Measurements from ENCODE around the gene ADGRV1.
A peak's percentile ranks its signal among the peaks of the same experiment; 100 is the strongest.

The ADGRV1 gene

GRCh38 chr5:90547072-90547536, 11.5 kb upstream of the ADGRV1 start (continued):
- TF ChIP-seq ZNF280D (tag by site-specific recombination; IDR thresholded peaks at IDR 0.05) (no peak), ZFP41 (tag by site-specific recombination; IDR thresholded peaks at IDR 0.05; ENCODE audit: borderline replicate concordance) (no peak), ZNF513 (tag by site-specific recombination; IDR thresholded peaks at IDR 0.05) (no peak), ELK4 (IDR thresholded peaks at IDR 0.05; ENCODE audit: borderline replicate concordance, low read depth, low read length) (no peak), ZNF704 (tag by site-specific recombination; IDR thresholded peaks at IDR 0.05) (no peak), ZNF16 (tag by site-specific recombination; IDR thresholded peaks at IDR 0.05; ENCODE audit: low read depth) (no peak), ZNF621 (tag by site-specific recombination; IDR thresholded peaks at IDR 0.05) (no peak), ZNF302 (tag by site-specific recombination; IDR thresholded peaks at IDR 0.05; ENCODE audit: low read depth) (no peak), ZNF473 (tag by site-specific recombination; IDR thresholded peaks at IDR 0.05) (no peak), ZNF692 (tag by site-specific recombination; IDR thresholded peaks at IDR 0.05) (peak; percentile 56; the same call in 1 of the 2 replicates), ZNF645 (tag by site-specific recombination; IDR thresholded peaks at IDR 0.05) (no peak), ZNF501 (tag by site-specific recombination; IDR thresholded peaks at IDR 0.05) (no peak), ZNF791 (tag by site-specific recombination; IDR thresholded peaks at IDR 0.05) (no peak), ZNF155 (tag by site-specific recombination; IDR thresholded peaks at IDR 0.05) (no peak), ZBTB26 (tag by site-specific recombination; optimal IDR thresholded peaks at IDR 0.05) (no peak), PRDM4 (tag by site-specific recombination; IDR thresholded peaks at IDR 0.05) (peak; percentile 77; the same call in 1 of the 2 replicates), ZNF398 (tag by site-specific recombination; IDR thresholded peaks at IDR 0.05) (peak; percentile 76), ZNF23 (tag by site-specific recombination; IDR thresholded peaks at IDR 0.05; ENCODE audit: borderline replicate concordance) (no peak), GLIS2 (tag by site-specific recombination; IDR thresholded peaks at IDR 0.05) (no peak), ZNF629 (tag by site-specific recombination; IDR thresholded peaks at IDR 0.05) (peak; percentile 92), ZNF239 (tag by site-specific recombination; IDR thresholded peaks at IDR 0.05) (no peak), ZNF202 (tag by site-specific recombination; IDR thresholded peaks at IDR 0.05; ENCODE audit: borderline replicate concordance) (no peak), TRIM28 (IDR thresholded peaks at IDR 0.05; ENCODE audit: borderline replicate concordance, low read length) (peak; percentile 87; the same call in 1 of the 2 replicates), RBAK (tag by site-specific recombination; IDR thresholded peaks at IDR 0.05) (no peak)
